Epithelial cell of proximal tubule (primary cell): ENCODE results near the gene SPAG7. TPM values are rescaled to one million over a fixed set of nuclear protein-coding genes. Genes with fewer than 3 reads are reported as not detected.

ENCODE experiments used
- DNase-seq: peaks from one replicate; pipeline ENCODE4 v3.0.0-alpha.2; 2011; ENCODE audit warnings: low read depth
- H3K4me3 ChIP-seq: 2 replicates; pipeline ENCODE4 v1.5.1; 2011; ENCODE audit warnings: low read depth, mild to moderate bottlenecking, low read length
- total RNA-seq: library from RNA; depleted of rRNA; stranded (reverse); fragments of >200 nt; gene quantifications from 2 replicates; pipeline ENCODE4 v1.2.3, GENCODE V29; 2015
- TF ChIP-seq, protein P1 (sequence below): conservative IDR thresholded peaks from 2 replicates; pipeline ENCODE4 v1.5.1; 2012; ENCODE audit warnings: low read depth, mild to moderate bottlenecking, low read length

Gene SPAG7
- total RNA-seq, 1 donor from 2014 or later, result 80.8 TPM

GRCh38 chr17:4968486-4969046 lies 949 bp upstream of the SPAG7 start:
- peak; percentile 30 for DNase-seq
- TF ChIP-seq, protein P1, sequence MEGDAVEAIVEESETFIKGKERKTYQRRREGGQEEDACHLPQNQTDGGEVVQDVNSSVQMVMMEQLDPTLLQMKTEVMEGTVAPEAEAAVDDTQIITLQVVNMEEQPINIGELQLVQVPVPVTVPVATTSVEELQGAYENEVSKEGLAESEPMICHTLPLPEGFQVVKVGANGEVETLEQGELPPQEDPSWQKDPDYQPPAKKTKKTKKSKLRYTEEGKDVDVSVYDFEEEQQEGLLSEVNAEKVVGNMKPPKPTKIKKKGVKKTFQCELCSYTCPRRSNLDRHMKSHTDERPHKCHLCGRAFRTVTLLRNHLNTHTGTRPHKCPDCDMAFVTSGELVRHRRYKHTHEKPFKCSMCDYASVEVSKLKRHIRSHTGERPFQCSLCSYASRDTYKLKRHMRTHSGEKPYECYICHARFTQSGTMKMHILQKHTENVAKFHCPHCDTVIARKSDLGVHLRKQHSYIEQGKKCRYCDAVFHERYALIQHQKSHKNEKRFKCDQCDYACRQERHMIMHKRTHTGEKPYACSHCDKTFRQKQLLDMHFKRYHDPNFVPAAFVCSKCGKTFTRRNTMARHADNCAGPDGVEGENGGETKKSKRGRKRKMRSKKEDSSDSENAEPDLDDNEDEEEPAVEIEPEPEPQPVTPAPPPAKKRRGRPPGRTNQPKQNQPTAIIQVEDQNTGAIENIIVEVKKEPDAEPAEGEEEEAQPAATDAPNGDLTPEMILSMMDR, result no peak
- peak overlapping the region; percentile 82 for H3K4me3 ChIP-seq

DNA sequence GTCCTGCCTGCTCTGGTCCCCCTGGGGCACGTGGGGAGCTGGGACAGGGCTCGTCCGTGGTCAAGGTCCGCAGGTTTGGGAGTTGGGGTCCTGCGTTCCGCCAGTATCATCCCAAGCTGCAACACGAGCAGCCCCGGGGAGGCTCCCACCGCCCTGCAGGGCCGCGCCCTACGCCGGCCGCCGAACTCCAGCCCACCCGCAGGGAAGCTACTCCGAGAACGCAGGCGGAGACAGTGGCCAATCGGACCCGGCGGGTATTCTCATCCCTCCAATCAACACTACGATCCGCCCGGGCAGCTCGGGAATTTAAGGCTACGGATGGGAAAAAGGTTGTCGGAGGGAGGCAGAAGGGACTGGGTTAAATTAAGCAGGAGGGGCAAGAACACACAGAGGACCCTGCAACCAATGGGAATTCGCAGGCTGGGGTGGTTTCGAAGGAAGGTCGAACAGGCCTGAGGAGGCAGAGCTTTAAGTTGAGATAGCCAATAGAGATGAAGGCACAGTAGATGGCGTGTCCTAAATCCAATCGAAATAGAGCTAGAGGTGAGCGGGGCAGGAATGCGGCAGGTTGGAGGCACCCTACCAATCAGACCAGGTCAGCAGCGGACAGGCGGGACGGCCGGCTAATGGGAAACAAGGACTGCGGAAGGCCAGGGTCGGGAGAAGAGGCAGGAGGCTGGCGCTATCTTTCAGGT lies 626 bp downstream of the SPAG7 start:
- TF ChIP-seq, protein P1, result no peak
- peak; percentile 99 for DNase-seq
- peak overlapping the region; percentile 82 for H3K4me3 ChIP-seq

DNA sequence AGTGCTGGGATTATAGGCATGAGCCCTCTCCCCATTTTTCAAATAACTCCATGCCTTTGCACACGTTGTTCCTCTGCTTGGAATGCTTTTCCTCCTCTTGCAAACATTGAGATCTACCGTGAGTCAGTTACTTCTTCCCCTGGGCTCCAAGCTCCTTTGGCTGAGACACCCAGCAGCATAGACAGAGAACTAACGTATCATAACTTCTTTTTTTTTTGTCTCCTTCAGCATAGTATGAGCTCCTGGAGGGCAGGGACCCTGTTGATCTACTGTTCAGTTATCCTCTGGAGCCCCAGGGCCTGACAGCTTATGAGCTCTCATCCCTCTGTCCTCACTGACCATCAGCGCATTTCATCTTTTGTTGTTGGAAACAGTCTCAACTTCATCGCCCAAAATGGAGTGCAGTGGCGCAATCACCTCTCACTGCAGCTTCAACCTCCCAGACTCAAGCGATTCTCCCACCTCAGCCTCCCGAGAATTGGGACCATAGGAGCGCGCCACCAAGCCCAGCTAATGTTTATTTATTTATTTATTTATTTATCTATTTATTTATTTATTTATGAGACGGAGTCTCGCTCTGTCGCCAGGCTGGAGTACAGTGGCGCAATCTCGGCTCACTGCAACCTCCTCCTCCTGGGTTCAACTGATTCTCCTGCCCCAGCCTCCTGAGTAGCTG lies 2.2 kb downstream of the SPAG7 start:
- DNase-seq, result no peak
- TF ChIP-seq, protein P1, result no peak
- no peak overlapping the region for H3K4me3 ChIP-seq

GRCh38 chr17:4960279-4960922 lies 7.2 kb downstream of the SPAG7 start:
- TF ChIP-seq, protein P1, result no peak

GRCh38 chr17:4959261-4959965 lies 8.2 kb downstream of the SPAG7 start:
- DNase-seq, result no peak
- H3K4me3 ChIP-seq, result no peak overlapping the region
- TF ChIP-seq, protein P1, result no peak

More at GRCh38 chr17:4960279-4960922, 7.2 kb downstream of the SPAG7 start:
- DNase-seq, result no peak
- no peak overlapping the region for H3K4me3 ChIP-seq

DNA sequence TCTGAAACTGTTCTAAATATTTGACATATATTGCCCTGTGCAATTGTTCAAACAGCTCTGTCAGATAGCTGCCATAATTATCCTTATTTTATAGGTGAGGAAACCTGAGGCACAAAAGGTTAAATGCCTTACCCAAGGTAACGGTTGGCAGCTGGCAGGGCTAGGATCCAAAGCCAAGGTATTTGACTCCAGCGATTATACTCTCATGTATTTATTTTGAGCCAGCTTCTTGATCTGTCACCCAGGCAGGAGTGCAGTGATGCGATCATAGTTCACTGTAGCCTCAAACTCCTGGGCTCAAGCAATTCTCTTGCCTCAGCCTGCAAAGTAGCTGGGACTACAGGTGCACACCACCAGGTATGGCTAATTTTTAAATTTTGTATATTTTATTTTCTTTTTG lies 9.5 kb downstream of the SPAG7 start:
- TF ChIP-seq, protein P1, result no peak
- DNase-seq, result no peak
- H3K4me3 ChIP-seq, result no peak overlapping the region
